ENCODE data around the gene AGPAT4.
"Not testable (repeated sequence)": the region's sequence is repeated elsewhere in the genome, so short reads cannot be mapped to it uniquely, and the experiment has no call there.

AGPAT4 gene, protein sequence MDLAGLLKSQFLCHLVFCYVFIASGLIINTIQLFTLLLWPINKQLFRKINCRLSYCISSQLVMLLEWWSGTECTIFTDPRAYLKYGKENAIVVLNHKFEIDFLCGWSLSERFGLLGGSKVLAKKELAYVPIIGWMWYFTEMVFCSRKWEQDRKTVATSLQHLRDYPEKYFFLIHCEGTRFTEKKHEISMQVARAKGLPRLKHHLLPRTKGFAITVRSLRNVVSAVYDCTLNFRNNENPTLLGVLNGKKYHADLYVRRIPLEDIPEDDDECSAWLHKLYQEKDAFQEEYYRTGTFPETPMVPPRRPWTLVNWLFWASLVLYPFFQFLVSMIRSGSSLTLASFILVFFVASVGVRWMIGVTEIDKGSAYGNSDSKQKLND

DNA sequence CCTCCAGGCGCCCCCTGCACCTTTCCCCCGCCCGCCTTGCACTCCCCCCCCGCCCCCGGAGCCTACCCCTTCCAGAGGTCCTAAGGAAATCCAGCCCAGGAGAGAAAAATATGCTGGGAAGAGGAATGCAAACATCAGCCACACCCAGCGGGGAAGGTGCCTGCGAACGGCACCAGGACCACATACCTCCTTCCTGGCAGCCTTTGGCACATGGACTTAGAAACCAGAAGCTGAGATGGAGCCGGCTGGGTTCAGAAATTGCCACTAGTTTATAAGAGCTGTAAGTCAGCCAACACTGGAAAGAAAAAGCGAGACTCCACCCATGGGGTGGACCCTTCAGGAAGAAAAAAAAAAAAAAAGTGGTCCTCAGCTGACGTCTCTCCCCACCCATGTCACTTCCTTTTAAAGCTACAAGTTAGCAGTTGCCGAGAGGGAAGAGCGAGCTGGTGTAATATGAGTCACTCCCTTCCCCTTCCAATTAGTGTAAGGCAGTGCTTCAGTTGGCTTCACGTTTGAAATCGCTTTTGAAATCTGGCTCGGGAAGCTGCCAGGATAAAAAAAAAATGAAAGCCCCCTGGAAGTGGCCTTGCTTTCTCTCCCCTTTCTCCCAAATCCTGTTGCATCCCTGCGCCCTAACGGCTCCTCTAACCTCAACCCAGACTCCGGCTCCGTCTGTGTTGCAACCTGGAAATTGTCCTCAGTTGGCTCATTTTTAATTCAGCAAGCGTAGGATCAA is at the start of gene AGPAT4:
Gene AGPAT4, minus strand, starts transcription at position 310 of the 736 bp plus-strand sequence. CDS start 41,848 bp downstream, outside the sequence.
- DNase-seq (ENCODE audit: insufficient read length, low spot score) (peak; percentile 38), FAIRE-seq (no peak)
- TF ChIP-seq, protein P1, sequence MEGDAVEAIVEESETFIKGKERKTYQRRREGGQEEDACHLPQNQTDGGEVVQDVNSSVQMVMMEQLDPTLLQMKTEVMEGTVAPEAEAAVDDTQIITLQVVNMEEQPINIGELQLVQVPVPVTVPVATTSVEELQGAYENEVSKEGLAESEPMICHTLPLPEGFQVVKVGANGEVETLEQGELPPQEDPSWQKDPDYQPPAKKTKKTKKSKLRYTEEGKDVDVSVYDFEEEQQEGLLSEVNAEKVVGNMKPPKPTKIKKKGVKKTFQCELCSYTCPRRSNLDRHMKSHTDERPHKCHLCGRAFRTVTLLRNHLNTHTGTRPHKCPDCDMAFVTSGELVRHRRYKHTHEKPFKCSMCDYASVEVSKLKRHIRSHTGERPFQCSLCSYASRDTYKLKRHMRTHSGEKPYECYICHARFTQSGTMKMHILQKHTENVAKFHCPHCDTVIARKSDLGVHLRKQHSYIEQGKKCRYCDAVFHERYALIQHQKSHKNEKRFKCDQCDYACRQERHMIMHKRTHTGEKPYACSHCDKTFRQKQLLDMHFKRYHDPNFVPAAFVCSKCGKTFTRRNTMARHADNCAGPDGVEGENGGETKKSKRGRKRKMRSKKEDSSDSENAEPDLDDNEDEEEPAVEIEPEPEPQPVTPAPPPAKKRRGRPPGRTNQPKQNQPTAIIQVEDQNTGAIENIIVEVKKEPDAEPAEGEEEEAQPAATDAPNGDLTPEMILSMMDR (IDR thresholded peaks at IDR 0.05; ENCODE audit: insufficient read depth, missing control alignments), result no peak

DNA sequence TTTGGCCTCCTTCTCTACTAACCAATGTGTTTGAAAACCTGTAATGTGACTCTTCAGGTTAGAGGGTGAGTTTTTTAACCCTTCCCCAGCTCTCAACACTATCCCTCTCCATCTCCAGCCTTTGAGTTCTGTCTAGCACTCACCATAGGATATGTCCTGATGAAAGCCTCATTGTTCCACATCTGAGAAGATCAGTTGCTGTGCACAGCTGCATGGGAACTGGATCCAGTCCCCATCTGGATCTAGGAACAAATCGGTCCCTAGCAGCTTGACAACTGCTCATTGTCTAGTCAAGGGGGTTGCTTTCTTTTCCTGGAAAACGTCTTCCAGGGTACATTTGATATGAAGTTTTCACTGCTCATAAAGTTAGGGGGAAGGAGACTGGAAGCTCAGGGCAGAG is 45.4 kb upstream of the AGPAT4 start:
- TF ChIP-seq, protein P1 (IDR thresholded peaks at IDR 0.05; ENCODE audit: insufficient read depth, missing control alignments), result no peak
- DNase-seq (ENCODE audit: insufficient read length, low spot score), result no peak
- no peak for FAIRE-seq

DNA sequence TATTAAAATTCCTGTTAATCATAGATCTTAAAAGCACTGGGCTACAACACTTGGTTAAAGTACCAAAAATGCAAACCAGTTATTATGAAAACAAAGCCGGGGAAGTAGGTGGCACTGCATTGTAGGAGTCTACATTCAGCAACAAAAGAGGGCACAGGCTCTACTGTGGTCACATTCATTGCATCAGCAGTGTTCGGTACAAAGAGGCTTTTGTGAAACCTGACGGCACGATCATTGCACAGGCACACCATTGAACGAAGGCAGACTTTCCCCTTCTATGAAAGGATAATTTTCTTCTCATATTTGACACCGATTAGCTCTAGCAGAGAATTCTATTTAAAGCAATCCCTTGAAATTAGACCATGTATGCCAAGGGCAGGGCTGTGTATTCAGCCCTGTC is 44.6 kb upstream of the AGPAT4 start:
- no peak for FAIRE-seq
- no peak for DNase-seq (ENCODE audit: insufficient read length, low spot score)
- TF ChIP-seq, protein P1 (IDR thresholded peaks at IDR 0.05; ENCODE audit: insufficient read depth, missing control alignments), result no peak

DNA sequence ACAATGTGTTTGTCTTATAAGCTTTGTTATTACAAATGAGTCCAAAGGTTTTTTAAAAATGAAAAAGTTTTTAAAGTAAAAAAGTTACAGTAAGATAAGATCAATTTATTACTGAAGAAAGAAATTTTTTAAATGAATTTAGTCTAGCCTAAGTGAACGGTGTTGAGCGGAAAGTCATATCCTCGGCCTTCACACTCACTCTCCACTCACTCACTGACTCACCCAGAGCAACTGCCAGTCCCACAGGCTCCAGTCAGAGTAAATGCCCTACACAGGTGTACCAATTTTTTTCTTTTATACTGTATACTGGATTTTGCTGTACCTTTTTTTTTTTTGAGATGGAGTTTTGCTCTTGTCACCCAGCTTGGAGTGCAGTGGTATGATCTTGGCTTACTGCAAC is 42.7 kb upstream of the AGPAT4 start:
- TF ChIP-seq, protein P1 (IDR thresholded peaks at IDR 0.05; ENCODE audit: insufficient read depth, missing control alignments), result no peak
- DNase-seq (ENCODE audit: insufficient read length, low spot score), result no peak
- FAIRE-seq, result no peak

DNA sequence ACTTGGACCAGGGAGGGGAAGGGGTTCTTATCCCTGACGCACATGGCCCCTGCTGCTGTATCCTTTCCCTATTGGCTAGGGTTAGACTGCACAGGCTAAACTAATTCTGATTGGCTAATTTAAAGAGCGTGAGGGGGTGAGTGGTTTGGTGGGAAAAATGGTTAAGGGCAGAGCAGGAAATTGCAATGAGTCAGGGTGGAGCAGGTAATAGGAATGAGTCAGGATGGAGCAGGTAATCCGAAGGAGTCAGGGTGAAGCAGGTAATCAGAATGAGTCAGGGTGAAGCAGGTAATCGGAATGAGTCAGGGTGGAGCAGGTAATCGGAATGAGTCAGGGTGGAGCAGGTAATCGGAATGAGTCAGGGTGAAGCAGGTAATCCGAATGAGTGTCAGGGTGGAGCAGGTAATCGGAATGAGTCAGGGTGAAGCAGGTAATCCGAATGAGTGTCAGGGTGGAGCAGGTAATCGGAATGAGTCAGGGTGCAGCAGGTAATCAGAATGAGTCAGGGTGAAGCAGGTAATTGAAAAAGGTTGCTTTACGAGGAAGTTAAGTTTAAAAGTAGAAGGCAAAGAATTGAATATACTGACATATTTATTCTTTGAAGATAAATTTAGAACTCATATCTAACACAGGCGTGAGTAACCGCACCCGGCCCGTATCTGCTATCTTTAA is 41.5 kb upstream of the AGPAT4 start:
- not testable (repeated sequence) for DNase-seq (ENCODE audit: insufficient read length, low spot score); FAIRE-seq

DNA sequence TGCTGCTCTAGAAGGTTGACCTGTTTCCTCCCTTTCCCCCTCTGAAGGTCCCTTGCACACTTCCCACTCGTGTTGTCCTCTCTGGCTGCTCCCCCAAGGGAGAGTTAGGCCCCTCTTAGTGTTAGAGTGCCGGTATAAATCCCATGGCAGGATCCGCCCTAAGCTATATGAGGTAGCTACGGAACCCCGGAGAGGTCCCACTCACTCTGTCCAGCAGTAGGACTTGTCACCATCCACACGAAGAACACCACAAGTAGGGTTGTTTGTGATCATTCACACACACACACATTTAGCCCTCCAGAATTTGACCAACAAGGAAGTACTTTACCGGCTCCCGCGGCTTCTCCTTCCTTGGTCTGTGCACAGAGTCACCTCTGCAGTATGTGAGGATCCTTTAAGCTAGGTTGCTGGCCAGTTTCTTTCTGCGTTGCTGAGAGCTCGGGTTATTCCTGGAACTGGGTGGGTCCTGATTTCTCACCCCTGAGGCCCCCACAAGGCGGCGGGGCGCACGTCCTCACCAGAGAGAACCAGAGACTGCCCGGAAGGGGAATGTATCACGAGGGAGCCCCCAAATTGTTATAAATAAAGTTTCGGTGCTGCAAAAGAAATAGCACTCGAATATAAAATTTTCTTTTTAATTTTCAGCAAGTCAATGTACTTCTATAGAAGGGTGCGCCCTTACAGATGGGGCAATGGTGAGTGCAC is 40.8 kb upstream of the AGPAT4 start:
- not testable (repeated sequence) for FAIRE-seq; DNase-seq (ENCODE audit: insufficient read length, low spot score)

DNA sequence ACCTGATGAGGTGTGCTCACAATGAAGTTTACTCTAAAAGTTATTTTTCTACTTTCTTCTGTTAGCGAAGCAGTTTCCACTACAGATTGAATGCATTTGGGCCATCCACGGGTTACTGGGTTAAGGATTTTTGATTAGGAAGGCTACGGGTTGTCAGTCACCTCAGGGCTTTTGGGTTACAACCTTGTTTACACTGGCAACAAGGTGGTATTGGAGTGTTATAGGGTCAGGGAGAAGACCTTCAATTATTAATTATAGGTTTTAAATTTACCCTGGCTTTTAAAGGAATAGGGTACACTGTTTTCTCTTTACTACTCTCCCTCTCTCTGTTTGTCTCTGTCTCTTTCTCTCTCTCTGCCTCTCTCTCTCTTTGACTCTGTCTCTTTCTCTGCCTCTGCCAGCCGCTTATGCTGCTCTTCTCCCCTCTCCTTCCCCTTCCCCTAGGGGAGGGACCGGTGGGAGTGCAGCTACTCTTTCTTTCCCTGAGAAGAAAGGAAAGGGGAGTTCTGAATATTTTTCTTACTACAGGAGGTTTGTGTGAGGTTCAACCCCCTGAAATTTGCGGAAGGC is 40.2 kb upstream of the AGPAT4 start:
- DNase-seq (ENCODE audit: insufficient read length, low spot score), result no peak
- no peak for FAIRE-seq
- TF ChIP-seq, protein P1 (IDR thresholded peaks at IDR 0.05; ENCODE audit: insufficient read depth, missing control alignments), result no peak

DNA sequence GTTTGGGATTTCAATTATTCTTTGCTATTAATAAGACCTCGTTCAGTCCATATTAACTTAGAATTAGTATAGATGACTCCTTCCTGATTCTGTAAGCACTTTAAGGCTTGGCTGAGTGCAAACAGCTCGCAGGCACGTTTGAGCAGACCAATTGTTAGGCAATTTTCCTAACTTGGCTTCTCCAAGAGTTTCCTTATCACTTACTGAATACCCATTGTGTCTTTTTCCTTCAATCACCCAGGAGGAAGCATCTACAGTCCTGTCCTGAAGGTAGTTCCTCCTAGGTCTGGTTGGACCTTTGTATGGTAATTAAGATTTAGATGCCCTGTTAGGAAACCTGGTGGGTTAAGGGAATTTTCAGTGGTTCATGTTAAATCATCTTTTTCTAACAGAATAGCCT is 39.6 kb upstream of the AGPAT4 start:
- not testable (repeated sequence) for DNase-seq (ENCODE audit: insufficient read length, low spot score); FAIRE-seq

DNA sequence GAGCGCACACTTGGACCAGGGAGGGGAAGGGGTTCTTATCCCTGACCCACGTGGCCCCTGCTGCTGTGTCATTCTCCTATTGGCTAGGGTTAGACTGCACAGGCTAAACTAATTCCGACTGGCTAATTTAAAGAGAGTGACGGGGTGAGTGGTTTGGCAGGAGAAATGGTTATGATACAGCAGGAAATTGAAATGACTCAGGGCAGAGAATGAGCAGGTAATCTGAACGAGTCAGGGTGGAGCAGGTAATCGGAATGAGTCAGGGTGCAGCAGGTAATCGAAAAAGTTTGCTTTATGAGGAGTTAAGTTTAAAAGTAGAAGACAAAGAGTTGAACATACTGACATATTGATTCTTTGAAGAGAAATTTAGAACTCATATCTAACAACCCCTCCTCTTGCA is 35.9 kb upstream of the AGPAT4 start:
- FAIRE-seq; DNase-seq (ENCODE audit: insufficient read length, low spot score): not testable (repeated sequence)
